ENCODE data around the gene ACSF3. TPM values are rescaled to one million over a fixed set of nuclear protein-coding genes. Genes with fewer than 3 reads are reported as not detected.
"Not testable (repeated sequence)": the region's sequence is repeated elsewhere in the genome, so short reads cannot be mapped to it uniquely, and the experiment has no call there.

The ACSF3 gene
- total RNA-seq, 1 donor from 2014 or later: 22.5 TPM

GRCh38 chr16:89176147-89176690 is 82.6 kb downstream of the ACSF3 start:
- DNase-seq: no peak
- no peak for ATAC-seq
- intact Hi-C loops (cut with micrococcal nuclease): no loop called here

GRCh38 chr16:89176717-89177116 is 83.1 kb downstream of the ACSF3 start:
- intact Hi-C loops (cut with micrococcal nuclease): no loop called here
- DNase-seq: no peak
- ATAC-seq: no peak

- no peak for ATAC-seq
- intact Hi-C loops (cut with micrococcal nuclease): no loop called here
- DNase-seq: no peak
Measured at GRCh38 chr16:89177501-89177900, 83.8 kb downstream of the ACSF3 start.

GRCh38 chr16:89178453-89179147 is 84.9 kb downstream of the ACSF3 start:
- ATAC-seq: no peak
- intact Hi-C loops (cut with micrococcal nuclease): no loop called here
- no peak for DNase-seq

- intact Hi-C loops (cut with micrococcal nuclease): no loop called here
- ATAC-seq: no peak
- DNase-seq: no peak
Measured at GRCh38 chr16:89179148-89179484, 85.5 kb downstream of the ACSF3 start.

- ATAC-seq (no peak), DNase-seq (no peak)
- intact Hi-C loops (cut with micrococcal nuclease): no loop called here
Measured at GRCh38 chr16:89179656-89180315, 86.1 kb downstream of the ACSF3 start.

GRCh38 chr16:89183463-89183862 is 89.8 kb downstream of the ACSF3 start:
- no peak for DNase-seq
- intact Hi-C loops (cut with micrococcal nuclease): no loop called here
- ATAC-seq: no peak

- intact Hi-C loops (cut with micrococcal nuclease): no loop called here
- ATAC-seq (no peak), DNase-seq (no peak)
Measured at GRCh38 chr16:89183975-89184676, 90.5 kb downstream of the ACSF3 start.

GRCh38 chr16:89184677-89184932 is 91.0 kb downstream of the ACSF3 start:
- intact Hi-C loops (cut with micrococcal nuclease): no loop called here
- no peak for DNase-seq
- ATAC-seq: no peak

- DNase-seq (no peak), ATAC-seq (no peak)
- intact Hi-C loops (cut with micrococcal nuclease): no loop called here
Measured at GRCh38 chr16:89184933-89185794, 91.5 kb downstream of the ACSF3 start.

- ATAC-seq; intact Hi-C loops (cut with micrococcal nuclease); DNase-seq: not testable (repeated sequence)
Measured at GRCh38 chr16:89185887-89186592, 92.4 kb downstream of the ACSF3 start.

- DNase-seq: peak; percentile 3
- ATAC-seq; intact Hi-C loops (cut with micrococcal nuclease): not testable (repeated sequence)
Measured at GRCh38 chr16:89186593-89187031, 93.0 kb downstream of the ACSF3 start.

GRCh38 chr16:89187032-89187769 is 93.5 kb downstream of the ACSF3 start:
- ATAC-seq: no peak
- intact Hi-C loops (cut with micrococcal nuclease): no loop called here
- DNase-seq: peak; percentile 24

GRCh38 chr16:89187770-89188392 is 94.2 kb downstream of the ACSF3 start:
- intact Hi-C loops (cut with micrococcal nuclease): no loop called here
- DNase-seq: no peak
- no peak for ATAC-seq

GRCh38 chr16:89188471-89189357 is 95.1 kb downstream of the ACSF3 start:
- ATAC-seq; intact Hi-C loops (cut with micrococcal nuclease): not testable (repeated sequence)
- peak; percentile 9 for DNase-seq

- no peak for DNase-seq
- intact Hi-C loops (cut with micrococcal nuclease): no loop called here
Measured at GRCh38 chr16:89189358-89190025, 95.8 kb downstream of the ACSF3 start.

More at GRCh38 chr16:89189358-89190025, 95.8 kb downstream of the ACSF3 start:
- no peak for ATAC-seq

Data from left ventricle myocardium superior (tissue), 1 donor.